Right atrium auricular region (tissue), 2 donors: Measurements from ENCODE around the gene UBL7. TPM values are rescaled to one million over a fixed set of nuclear protein-coding genes. Genes with fewer than 3 reads are reported as not detected.

Experiments used
- DNase-seq: peaks from one replicate; pipeline ENCODE4 v3.0.0-alpha.2; 2019; ENCODE audit warnings: low spot score
- H3K27ac ChIP-seq, 2 donors: fragments of 200-600 bp; sonication (generic); 1 replicate in 1 of 2; 2 replicates in 1 of 2; pipeline ENCODE4 v1.5.1; 2016 to 2019
- H3K27me3 ChIP-seq, 2 donors: fragments of 200-600 bp; sonication (generic); one replicate each; pipeline versions ENCODE4 v1.5.1 to v1.6.0; 2017 to 2019
- H3K36me3 ChIP-seq: fragments of 200-600 bp; sonication (generic); one replicate; pipeline ENCODE4 v1.5.1; 2016
- H3K4me1 ChIP-seq, 2 donors: fragments of 200-600 bp; sonication (generic); one replicate each; pipeline versions ENCODE4 v1.5.1 to v1.6.0; 2017 to 2019
- H3K4me3 ChIP-seq, 2 donors: fragments of 200-600 bp; sonication (generic); 1 replicate in 1 of 2; 2 replicates in 1 of 2; pipeline ENCODE4 v1.5.1; 2017 to 2019; ENCODE audit warnings: mild to moderate bottlenecking in 1 of 2, moderate library complexity in 1 of 2
- H3K9me3 ChIP-seq, 2 donors: fragments of 200-600 bp; sonication (generic); one replicate each; pipeline ENCODE4 v1.5.1; 2019
- CTCF ChIP-seq, 2 donors: fragments of 200-600 bp; sonication (generic); IDR thresholded peaks; one replicate each; pipeline ENCODE4 v1.5.1; 2019; ENCODE audit warnings: antibody characterized with exemption in 2 of 2
- total RNA-seq, 2 donors: library from RNA; depleted of rRNA; stranded (reverse); fragments of >200 nt; gene quantifications; one replicate each; pipeline ENCODE4 v1.1.0, GENCODE V29; 2016

Gene UBL7
- total RNA-seq, 2 donors from 2014 or later: 65.4 to 68.2 TPM

DNA sequence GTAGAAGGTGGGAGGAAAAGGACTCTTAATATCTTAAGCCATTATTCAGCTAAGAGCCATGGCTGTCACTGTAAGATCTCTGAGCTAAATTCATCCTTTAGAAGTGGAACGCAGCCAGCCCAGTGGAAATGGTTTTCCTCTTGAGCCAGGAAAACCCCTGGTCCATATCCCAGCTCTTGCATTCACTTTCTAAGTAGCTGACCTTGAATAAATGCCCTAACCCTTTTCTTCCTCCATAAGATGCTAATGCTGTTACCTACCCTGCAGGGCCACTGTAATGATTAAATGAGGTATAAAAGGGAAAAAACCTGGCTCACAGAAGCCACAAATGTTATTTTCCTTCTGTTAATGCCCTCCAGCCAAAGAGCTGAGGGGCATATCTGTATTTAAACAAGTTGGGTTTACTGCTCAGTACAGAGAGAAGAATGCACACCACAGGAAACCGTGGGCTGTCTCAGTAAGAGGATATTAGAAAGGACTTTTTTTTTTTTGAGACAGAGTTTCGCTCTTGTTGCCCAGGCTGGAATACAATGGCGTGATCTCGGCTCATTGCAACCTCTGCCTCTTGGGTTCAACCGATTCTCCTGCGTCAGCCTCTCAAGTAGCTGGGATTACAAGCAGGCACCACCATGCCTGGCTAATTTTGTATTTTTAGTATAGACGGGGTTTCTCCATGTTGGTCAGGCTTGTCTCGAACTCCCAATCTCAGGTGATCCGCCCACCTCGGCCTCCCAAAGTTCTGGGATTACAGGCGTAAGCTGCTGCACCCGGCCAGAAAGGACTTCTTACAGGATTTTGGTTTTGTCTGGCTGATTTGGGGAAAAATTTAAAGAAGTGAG is 6.8 kb downstream of the UBL7 start:
- H3K4me1 ChIP-seq: no peaks in the 10 kb centered on the region
- no peaks in the 10 kb centered on the region for H3K9me3 ChIP-seq
- no peak for DNase-seq
- no peak for TF ChIP-seq CTCF (IDR thresholded peaks at IDR 0.05)
- peaks cover 82% of the 10 kb centered on the region for H3K36me3 ChIP-seq
- no peak overlapping the region for H3K27ac ChIP-seq
- H3K27me3 ChIP-seq: no peaks in the 10 kb centered on the region
- H3K4me3 ChIP-seq: no peak overlapping the region

- H3K27ac ChIP-seq: no peak overlapping the region
- H3K4me3 ChIP-seq: no peak overlapping the region
- no peaks in the 10 kb centered on the region for H3K9me3 ChIP-seq
- H3K4me1 ChIP-seq: no peaks in the 10 kb centered on the region
- H3K27me3 ChIP-seq: no peaks in the 10 kb centered on the region
- no peak for DNase-seq
- peaks cover 92% of the 10 kb centered on the region for H3K36me3 ChIP-seq
- TF ChIP-seq CTCF (IDR thresholded peaks at IDR 0.05): no peak
Observed at GRCh38 chr15:74451861-74452835, 8.8 kb downstream of the UBL7 start.

GRCh38 chr15:74451322-74451721 is 9.6 kb downstream of the UBL7 start:
- H3K4me1 ChIP-seq: no peaks in the 10 kb centered on the region
- H3K27me3 ChIP-seq: no peaks in the 10 kb centered on the region
- no peak for TF ChIP-seq CTCF (IDR thresholded peaks at IDR 0.05)
- DNase-seq: no peak
- no peak overlapping the region for H3K27ac ChIP-seq
- peaks cover 93% of the 10 kb centered on the region for H3K36me3 ChIP-seq
- H3K4me3 ChIP-seq: no peak overlapping the region
- H3K9me3 ChIP-seq: no peaks in the 10 kb centered on the region

DNA sequence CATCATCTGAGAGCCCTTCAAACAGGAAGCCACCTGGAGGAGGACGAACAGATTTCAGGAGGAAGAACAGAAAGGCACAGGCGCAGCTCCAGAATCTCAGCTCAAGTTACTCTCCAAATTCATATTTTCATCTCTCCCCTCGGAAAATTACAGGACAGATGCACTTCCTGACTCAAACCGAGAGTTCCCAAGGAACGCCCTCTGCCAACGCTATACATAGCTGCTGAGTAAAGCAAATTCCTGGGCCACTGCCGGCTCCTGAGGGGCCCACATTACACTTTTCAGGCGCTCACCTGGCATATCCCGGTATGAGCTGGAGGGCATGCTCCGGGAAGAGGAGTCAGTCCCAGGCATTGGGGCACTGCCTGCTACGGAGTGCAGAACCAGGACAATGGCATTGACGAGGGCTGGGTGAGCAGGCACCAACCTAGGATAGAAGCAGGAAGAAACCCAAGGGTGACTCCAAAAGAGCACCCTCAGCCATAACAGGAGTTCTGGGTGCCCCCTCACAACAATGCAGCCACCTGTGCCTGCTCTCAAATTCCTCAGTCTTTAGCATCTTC is 11.2 kb downstream of the UBL7 start:
- Histone ChIP-seq H3K4me3 (no peak overlapping the region), H3K27me3 (no peaks in the 10 kb centered on the region), H3K27ac (no peak overlapping the region), H3K36me3 (peaks cover 87% of the 10 kb centered on the region), H3K4me1 (no peaks in the 10 kb centered on the region), H3K9me3 (no peaks in the 10 kb centered on the region)
- no peak for TF ChIP-seq CTCF (IDR thresholded peaks at IDR 0.05)
- DNase-seq: no peak

GRCh38 chr15:74449095-74449494 is 11.9 kb downstream of the UBL7 start:
- Histone ChIP-seq H3K36me3 (peaks cover 80% of the 10 kb centered on the region), H3K27ac (no peak overlapping the region), H3K27me3 (no peaks in the 10 kb centered on the region), H3K4me1 (no peaks in the 10 kb centered on the region), H3K4me3 (no peak overlapping the region), H3K9me3 (no peaks in the 10 kb centered on the region)
- no peak for DNase-seq
- no peak for TF ChIP-seq CTCF (IDR thresholded peaks at IDR 0.05)
